HuH-7 (cell line): ENCODE results near the gene MAML3.

Experiments
- DNase-seq: peaks from one replicate; pipeline ENCODE4 v3.0.0; 2011; ENCODE audit warnings: low spot score

MAML3 gene

DNA sequence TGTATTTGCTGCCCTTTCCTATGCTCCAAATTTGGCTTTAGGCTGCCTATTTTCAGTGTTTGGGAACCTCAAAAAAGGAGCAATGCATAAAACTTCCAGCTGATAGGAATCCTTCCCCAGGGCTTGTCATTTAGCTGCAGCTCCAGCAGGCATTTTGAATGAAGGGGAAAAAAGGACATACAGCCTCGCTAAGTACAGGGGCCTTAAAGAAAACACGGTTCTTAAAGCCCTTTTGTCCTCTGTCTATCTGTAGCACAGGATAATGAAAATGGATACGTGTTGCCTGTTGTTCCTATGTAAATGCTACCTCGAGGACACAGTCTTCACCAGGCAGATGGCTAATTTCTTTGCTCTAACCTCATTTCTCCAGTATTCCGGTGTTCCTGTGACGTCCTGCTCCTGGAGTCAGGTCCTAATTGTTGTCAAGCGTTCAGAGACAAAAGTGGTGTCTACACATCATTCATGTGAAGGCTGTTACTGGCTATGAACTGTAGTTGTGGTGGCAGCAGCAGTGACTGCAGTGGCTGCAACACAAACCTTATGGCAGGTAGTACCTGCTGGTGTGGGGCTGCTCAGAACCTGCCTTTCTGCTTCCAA lies 371.0 kb downstream of the MAML3 start:
- no peak for DNase-seq

DNA sequence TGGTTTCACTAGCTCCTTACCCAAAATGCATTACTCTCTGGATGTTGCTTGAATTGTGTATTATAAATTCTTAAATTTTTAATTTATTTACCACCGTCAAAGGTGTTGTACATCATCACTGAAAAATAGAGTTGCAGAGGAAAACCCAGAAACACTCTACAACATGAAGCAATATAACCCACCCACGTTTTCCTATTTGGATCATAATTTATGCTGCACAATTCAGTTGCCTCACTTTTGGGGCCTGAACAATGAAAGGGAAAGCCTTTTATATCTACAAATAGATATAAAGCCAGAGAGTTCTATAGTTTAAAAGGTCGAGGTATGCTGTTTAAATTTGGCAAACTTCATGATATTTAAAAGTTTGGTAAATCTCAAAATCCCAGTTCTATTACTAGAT lies 372.9 kb downstream of the MAML3 start:
- DNase-seq = no peak

DNA sequence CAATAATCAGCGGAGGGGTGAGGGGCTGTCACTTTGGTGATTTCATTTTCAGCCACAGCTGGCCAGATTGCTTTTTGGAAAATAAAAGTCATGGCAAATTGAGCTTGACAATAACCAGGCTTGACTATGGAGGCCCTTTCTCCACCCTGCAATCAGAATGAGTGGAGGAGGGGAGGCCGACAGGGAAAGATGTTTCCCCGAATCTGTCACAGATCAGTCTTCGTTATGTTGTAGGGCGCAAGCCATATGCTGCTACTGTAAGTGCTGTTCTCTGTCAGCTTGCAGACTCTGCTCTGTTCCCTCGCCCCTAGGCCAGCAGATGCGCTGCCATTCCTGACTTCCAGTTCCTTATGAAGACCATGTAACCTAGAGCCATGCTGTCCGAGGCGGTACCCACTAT lies 374.3 kb downstream of the MAML3 start:
- no peak for DNase-seq

DNA sequence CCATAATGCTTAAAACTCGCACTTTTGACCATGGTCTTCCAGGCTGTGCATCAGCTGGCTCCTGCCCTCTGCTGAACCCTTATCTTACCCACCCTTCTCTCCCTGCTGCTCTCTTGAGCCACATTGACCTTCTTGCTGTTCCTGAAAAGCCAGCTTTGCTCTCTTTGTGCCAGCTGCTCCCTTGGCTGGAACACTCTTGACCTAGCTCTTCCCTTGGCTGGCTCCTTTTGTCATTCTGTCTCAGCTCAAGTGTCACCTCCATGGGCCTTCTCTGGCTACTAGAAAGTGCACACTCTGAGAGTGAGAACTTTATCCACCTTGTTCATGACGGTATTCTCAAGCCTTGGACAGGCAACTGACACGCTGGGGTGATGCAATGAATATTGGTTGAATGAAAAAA lies 376.2 kb downstream of the MAML3 start:
- no peak for DNase-seq

DNA sequence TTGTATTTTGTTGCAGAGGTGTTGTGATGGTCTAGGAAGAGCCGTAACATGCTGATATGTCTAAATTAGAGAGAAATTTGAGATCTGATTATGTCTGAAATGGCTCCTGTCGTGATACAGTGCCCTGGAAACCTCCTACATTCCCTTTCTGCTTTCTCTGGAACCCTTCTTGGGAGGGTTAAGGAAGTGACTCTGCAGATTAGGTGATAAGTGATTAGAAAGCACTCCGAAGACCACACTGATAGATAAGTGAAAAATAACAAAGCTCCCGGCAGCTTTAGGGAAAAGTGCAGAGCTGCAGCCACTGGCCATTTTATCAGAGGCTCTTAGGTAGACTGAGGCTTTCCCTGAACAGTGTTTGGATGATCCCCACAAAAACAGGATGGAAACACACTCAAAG lies 377.7 kb downstream of the MAML3 start:
- DNase-seq = no peak

DNA sequence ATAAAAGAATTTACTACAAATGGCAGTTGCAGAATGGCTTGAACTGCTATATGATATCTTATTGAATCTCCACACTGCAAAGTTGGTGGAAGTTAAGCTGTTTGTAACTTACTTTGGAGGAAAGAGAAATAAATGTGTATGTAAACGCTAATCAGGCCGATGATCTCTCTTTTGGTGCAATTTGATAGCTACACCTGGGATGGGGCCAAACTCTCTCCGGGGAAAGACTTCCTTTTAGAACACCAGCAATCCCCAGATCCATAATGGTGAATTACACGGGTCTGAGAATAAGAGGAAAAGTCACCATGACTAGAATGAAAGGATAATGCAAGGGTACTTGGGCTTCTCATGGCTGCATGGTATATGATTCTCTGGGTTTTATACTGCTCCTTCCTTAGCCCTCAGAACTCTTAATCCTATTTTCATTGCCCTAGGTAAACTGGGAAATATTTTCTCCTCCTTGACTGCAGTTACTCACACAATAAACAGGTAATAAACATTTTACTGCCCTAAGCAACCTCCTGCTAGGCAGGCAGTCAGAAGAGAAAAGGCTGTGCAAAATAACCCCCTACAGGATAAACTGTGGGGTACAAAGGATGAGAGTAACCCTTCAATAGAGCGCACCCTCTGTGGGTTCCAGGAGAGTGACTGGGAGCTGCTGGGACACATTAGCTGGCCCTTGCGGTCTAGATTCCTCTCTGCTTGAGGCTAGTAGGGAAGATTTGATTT lies 379.1 kb downstream of the MAML3 start:
- DNase-seq = peak; percentile 17

DNA sequence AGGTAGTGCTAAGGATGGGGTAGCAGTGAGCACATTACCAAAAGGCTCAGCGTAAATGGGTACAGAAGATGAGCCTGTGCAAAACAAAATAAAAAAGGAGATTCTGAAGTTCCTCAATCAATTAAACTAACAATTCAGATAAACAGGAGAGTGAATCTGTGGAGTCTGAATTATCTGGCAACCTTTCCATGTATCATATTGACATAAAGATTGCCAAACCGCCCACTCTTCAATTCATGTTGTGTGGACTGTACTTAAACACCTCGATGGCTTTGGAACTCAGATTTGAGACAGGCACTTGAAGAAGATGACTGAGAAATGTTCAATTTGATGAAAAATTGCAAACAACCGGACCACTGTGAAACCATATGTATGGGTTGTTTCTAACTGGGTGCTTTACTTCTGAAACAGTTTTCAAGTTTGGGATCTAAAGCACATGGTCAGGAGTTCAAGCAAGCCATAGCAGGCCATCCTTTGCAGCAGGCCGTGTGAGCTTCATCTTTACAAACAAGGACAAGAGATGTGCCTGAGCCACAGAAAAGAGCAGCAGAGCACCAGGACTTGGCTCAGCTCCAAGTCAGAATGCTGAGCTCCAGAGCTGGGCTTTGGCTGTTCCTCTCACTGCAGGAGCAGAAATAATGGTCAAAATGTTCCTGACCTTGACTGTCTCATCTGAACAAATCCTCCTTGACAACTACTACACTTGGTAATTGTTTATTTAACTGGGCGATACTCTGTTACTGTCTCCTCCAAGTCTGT lies 380.2 kb downstream of the MAML3 start:
- DNase-seq = no peak

DNA sequence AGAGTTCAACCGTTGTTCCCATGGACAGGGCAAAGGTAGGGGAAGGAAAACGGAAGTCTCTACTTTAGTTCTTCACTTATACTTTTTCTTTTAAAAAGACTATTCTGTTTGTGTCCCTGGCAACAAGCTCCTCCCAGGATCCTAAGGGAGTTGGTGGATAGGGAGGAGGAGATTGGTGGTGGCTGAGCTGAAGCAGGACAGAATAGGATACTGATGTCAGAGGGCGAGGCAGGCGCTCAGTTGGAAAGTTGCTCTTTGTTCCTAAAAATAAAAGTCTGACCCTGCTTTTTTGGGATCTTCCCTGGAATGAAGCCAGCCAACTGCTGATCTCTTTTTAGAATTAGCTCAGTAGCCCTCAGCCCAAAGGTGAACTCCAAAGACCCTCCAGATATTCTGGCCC lies 383.6 kb downstream of the MAML3 start:
- DNase-seq = no peak

DNA sequence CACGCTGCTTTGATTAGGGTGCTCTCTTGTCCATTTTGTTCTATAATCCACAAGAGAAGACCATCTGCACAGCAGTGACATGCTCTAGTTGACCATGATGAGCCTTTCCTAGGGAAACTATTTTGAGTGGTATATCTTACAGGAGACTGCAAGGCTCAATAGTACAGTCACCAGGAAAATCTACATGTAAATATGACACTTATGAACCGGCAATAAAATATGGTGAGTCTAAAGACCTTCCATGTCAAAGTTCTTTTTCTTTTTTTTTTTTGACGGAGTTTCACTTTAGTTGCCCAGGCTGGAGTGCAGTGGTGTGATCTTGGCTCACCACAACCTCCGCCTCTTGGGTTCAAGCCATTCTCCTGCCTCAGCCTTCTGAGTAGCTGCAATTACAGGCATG lies 384.6 kb downstream of the MAML3 start:
- no peak for DNase-seq

DNA sequence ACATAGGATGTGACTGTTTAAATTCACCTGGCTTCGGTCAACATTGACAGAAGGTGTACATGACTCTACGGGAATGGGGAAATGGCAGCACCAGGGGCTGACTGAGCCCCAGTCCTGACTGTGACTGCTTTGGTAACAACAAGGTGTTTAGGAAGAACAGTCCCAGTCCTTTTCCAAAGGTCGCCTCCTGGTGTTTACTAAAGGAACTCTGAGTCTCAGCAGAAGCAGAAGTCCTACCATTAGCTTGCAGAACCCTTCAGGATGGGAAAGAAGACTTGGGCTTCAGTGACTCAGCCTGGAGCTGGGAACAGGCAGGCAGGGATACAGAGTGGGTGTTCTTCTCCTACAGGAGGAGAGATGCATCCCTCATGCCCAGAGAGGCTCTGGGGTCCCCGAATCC lies 385.1 kb downstream of the MAML3 start:
- peak; percentile 16 for DNase-seq

DNA sequence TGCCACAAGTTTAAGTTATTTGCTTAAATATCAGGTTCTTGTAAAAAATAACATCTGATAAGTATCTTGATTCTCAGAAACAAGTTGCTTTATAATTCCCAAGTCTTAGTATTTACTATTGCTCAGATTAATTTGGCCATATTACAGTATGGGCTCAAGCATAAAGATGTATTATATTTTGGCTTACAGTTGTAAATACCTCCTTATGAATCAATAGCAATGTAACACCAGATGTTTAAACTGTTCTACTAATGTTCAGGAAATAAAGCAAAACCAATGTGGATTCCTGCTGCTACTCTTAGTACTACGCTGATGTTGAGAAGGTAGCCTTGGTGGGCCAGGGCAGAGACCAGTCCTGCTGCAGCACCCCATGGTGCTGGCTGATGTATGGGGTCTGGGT lies 385.6 kb downstream of the MAML3 start:
- DNase-seq = no peak

DNA sequence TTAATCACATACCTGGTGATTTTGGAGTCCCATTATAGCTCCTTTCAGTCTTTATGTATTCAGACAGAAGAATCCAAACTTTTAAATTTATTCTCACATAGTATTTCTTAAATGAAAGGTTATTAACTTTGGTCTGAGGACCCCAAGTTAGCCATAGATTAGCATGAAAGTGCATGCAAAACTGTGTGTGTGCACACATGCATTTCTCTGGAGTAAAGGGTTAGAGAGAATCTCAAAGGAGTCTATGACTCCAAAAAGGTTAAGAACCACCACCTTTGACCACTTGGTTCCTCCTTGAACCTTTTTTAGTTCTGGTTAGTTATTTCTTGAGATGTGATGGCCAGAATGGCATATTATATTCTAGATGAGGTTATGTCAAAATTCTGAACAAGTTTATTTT lies 386.4 kb downstream of the MAML3 start:
- DNase-seq = no peak

DNA sequence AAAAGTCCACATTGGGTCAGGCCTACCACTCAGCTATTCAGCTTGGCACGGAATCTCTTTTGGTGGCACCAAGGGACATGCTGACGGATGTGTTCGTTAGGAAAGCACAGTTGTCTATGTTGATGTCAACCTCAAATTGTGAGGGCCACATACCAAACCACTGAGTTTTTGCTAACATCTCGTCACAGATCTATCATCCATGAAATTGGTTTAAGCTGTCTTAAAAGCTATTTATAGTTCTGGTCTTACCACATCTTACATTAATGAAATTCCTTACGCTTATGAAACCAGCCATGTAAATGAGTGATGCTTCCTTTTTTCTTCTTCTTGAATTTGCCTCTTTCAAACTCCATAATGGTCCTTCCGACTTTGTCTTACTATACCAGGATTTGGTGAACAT lies 386.8 kb downstream of the MAML3 start:
- no peak for DNase-seq

DNA sequence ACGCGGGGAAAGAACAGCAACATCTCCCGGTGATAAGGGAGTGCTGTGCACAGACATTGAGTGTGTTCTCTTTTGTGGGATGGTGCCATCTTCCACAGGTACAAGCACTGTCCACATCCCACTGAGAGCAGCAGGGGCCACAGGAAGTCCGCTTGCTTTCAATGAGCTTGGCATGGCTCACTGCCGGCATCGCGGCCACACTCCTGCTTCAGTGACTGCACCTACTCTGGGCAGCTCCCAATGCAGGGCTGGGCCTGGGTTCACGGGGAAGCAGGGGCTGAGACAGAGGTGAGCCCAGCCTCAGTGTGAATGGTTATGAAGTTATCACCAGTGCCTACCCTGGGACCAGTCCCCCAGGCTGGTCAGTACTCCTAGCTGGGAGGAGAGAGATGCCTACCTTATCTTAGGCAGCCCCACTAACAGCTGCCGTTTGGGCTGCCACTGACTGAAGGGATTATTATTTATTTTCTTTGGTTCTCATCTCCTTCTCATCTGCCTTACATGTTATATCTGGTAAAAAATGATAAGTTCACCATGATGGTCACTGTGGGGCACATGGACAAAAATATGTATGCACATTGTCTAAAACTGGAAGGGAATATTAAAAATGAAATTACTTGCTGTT lies 389.2 kb downstream of the MAML3 start:
- no peak for DNase-seq

DNA sequence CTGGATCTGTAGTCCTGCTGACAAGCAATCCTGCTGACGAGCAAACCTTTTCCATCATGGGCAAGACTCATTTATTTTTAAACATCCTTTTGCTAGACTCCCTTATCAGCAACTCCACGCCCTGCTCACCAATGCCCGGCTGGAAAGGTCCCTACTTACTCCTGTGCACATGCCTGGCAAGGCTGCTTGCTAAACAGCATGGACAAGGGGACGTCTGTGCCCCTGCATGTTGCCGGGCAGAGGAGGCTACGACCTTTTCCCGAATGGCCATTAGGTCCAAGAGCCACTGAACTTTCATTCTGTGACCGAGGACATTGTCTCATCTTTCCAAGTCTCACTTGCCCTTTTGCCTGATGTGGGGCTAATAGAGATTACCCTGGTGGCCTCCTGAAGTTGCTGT lies 389.8 kb downstream of the MAML3 start:
- DNase-seq = no peak

DNA sequence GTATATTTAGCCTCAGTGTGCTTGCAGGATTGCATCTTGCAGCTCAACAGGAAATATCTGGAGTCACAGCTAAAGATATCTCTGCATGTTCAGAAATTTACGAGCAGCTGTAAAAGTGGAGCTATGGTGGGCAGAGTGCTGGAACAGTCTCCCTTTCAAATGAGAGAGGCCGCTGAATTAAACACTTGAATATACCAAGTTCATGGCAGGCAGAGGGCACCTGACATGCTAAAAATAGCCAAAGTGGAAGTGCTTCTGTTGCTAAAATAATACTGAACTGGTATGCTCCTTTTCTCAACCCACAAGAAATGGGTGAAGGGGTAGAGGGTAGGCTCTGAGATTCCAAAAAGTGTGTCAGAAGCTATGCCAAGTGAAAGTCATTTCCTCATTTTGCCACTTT lies 390.3 kb downstream of the MAML3 start:
- DNase-seq = no peak

DNA sequence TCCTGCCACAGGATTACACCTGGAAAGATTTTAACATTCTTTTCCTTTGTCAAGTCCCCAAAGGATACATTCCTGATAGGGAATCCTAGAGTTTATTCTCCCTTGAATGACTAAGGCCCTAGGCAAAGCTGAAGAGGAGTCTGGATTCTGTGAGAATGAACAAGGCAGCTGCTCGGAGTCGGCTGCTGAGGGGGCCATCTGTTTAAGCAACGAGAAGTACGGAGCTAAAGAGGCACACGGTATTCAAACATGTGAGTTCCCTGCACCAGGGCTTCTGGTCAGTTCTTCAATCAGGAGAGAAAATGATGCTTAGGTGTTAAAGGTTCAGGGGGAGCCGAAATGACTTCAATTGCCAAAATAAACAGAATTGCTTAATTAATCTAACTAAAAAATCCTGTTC lies 390.8 kb downstream of the MAML3 start:
- no peak for DNase-seq

DNA sequence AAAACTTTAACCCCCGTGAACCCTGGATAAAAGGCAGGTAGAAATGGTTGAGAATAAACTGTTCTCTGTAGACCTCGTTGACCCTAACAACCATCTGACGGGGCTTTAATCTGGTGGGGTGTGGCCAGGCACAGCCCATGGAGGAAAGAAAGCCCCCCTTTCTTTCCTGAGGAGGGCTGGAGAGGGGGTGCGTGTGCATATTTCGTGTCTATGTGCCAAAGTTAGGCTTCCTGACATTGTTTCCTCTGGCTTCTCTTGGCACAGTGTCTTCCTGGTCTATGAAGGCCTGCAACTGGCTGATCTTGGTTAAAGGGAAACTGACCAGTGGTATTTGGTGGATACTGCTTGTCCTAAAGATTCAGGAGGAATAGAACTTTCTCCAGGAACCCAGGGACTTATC lies 391.3 kb downstream of the MAML3 start:
- no peak for DNase-seq

DNA sequence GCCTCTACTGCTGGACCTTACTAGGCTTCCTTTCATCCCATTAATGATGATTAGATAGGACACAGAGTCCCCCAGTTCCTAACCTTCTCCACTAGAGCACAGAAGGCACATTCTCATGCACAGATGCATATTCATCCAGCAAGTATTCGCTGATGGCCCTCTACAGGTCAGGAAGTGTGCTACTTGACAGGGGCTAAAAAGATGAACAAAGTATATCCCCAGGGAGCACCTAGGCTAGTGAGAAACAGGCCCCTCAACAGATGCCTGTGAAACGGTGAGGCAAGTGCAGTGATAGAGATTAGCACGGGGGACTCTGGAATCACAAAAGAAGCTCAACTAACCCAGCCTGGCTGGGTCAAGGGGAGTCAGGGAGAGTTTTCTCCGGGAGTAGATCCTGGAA lies 392.5 kb downstream of the MAML3 start:
- peak; percentile 50 for DNase-seq

DNA sequence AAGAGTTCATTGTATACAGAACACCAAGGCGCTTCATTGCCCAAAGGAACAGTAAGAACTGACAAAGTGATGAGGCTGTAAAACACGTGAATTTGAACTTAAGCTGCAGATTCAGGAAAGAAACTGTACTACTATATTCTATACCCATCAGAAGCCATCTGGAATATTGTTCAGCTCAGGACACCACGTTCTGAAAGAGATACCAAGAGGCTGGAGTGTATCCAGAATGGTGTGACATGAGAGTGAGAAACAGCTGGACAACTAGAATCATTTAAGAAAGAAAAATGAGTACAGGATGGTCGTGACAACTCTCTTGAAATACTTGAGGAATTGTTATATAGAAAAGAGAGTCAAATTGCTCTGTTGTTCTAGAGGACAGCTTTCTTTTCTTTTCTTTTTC lies 393.4 kb downstream of the MAML3 start:
- DNase-seq = no peak

DNA sequence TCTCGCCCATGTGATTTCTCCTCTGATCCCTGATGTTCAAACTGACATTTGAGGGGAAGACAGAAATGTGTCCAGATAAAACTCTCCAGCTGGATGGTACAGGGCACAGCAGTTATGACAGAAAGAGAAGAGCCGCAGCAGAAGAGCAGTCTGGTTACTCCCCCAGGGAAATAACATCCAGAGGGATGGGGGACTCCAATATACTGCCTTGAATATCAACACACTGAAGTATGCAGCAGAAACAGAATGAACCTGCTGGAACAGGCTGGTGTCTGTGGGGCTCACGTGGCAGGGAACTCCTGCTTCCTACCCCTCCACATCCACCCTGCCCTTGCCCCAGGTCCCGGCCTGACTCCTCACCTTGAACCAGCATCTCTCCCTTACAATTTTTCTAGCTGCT lies 394.9 kb downstream of the MAML3 start:
- DNase-seq = no peak

DNA sequence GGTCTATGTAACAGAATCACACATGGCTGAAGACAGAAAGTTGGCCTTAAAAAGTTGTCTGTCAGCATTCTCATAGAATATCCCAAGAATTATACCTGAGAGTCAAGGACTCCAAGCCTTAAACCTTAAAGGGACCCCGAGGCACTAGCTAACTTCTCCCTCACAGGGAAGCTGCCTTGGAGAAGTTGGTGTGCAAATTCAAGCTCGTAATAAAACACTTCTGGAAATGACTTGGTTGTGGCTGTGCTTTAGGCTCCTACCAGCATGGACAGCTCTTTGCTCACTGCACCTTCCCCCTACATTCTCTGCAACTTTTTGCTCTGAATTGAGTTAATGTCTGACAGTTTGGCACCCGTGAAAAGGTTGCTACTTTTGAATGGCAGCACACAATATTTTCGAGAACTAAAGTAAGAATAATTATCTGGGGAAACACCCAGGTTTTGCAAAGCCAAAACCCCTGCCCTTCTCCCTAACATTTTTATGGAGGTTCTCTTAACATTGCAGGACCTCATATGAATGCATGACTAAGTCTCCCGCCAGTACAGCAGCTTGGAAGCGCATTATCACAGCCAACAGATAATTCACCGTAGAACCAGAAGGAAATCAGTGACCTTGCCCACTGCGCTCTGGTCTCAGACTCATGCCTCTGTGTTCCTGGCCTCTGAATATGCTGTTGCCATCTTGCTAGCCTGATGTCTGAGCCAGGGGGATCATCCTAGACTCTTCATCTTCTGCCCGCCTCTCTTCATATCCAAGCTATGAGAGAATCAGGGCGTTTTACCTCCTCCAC lies 397.4 kb downstream of the MAML3 start:
- no peak for DNase-seq
